PC-9 (cell line): ENCODE measurements around the gene C21orf91. TPM values are rescaled to one million over a fixed set of nuclear protein-coding genes. Genes with fewer than 3 reads are reported as not detected.
A peak's percentile ranks its signal among the peaks of the same experiment; 100 is the strongest.
"Not testable (repeated sequence)": the region's sequence is repeated elsewhere in the genome, so short reads cannot be mapped to it uniquely, and the experiment has no call there.

Experiments used
- BruUV-seq: library from RNA; stranded (reverse); fragments of 400-500 nt; replicated peaks from 2 replicates; lab custom pipeline; 2021; lab: Mats Ljungman, UMichigan
- CTCF ChIA-PET: fragments of 300-600 bp; sonication (Branson Sonifier 250); formaldehyde crosslinking; loops from one replicate; lab custom pipeline; 2022; ENCODE audit warnings: antibody characterized with exemption; lab: Charles Lee
- POLR2A ChIA-PET: fragments of 300-600 bp; sonication (Branson Sonifier 250); formaldehyde crosslinking; loops from one replicate; lab custom pipeline; 2022; ENCODE audit warnings: antibody characterized with exemption; ENCODE audit not compliant: unreplicated experiment; lab: Charles Lee
- DNase-seq, 2 experiments: peaks; one replicate each; pipeline versions ENCODE4 v3.0.0 to v3.0.0-alpha.2; 2015 to 2022; ENCODE audit warnings: mixed read lengths in 1 of 2
- H2AFZ ChIP-seq: fragments of 200-600 bp; sonication (generic); 2 replicates; pipeline ENCODE4 v1.8.1; 2017; ENCODE audit warnings: antibody characterized with exemption
- H3F3A ChIP-seq: fragments of 200-600 bp; sonication (generic); 2 replicates; pipeline ENCODE4 v1.8.1; 2017; ENCODE audit warnings: antibody characterized with exemption, mild to moderate bottlenecking, low read depth; ENCODE audit not compliant: insufficient read depth
- H3K27ac ChIP-seq: fragments of 200-600 bp; sonication (generic); 2 replicates; pipeline ENCODE4 v1.6.1; 2016; ENCODE audit warnings: mixed run types
- H3K27me3 ChIP-seq: fragments of 200-600 bp; sonication (generic); 2 replicates; pipeline ENCODE4 v1.6.1; 2016; ENCODE audit warnings: low read depth, mixed run types; ENCODE audit not compliant: insufficient read depth
- H3K36me3 ChIP-seq: fragments of 200-600 bp; sonication (generic); 2 replicates; pipeline ENCODE4 v1.6.1; 2016; ENCODE audit warnings: low read depth, mixed run types
- H3K4me1 ChIP-seq: fragments of 200-600 bp; sonication (generic); replicated peaks from 2 replicates; pipeline ENCODE4 v1.6.1; 2016; ENCODE audit warnings: mixed run types; ENCODE audit not compliant: insufficient read depth
- H3K4me2 ChIP-seq: fragments of 200-600 bp; sonication (generic); 2 replicates; pipeline ENCODE4 v1.6.1; 2017; ENCODE audit warnings: mixed run types
- H3K4me3 ChIP-seq: fragments of 200-600 bp; sonication (generic); 2 replicates; pipeline ENCODE4 v1.6.1; 2016; ENCODE audit warnings: mixed run types
- H3K79me2 ChIP-seq: fragments of 200-600 bp; sonication (generic); 2 replicates; pipeline ENCODE4 v1.6.1; 2017; ENCODE audit warnings: low read depth, mixed run types
- H3K9me2 ChIP-seq: fragments of 200-600 bp; sonication (generic); 2 replicates; pipeline ENCODE4 v1.8.1; 2017; ENCODE audit warnings: mild to moderate bottlenecking; ENCODE audit not compliant: insufficient read depth
- H3K9me3 ChIP-seq: fragments of 200-600 bp; sonication (generic); 2 replicates; pipeline ENCODE4 v1.8.1; 2016; ENCODE audit warnings: low read depth; ENCODE audit not compliant: insufficient read depth
- H4K20me1 ChIP-seq: fragments of 200-600 bp; sonication (generic); 2 replicates; pipeline ENCODE4 v1.8.1; 2017; ENCODE audit not compliant: insufficient read depth
- EZH2 ChIP-seq: fragments of 200-600 bp; sonication (generic); IDR thresholded peaks from 2 replicates; pipeline ENCODE4 v1.8.0; 2017; ENCODE audit warnings: antibody characterized with exemption, low read depth
- intact Hi-C: fragments of 100-400 bp; cut with micrococcal nuclease; formaldehyde crosslinking; loops from one replicate; pipeline ENCODE4 v1.10.0; 2022; ENCODE audit not compliant: unreplicated experiment
- total RNA-seq: library from RNA; stranded (reverse); gene quantifications from 2 replicates; pipeline ENCODE4 v1.2.3, GENCODE V29; 2021
- TF ChIP-seq, protein P1 (sequence below): fragments of 200-600 bp; sonication (generic); conservative IDR thresholded peaks from 2 replicates; pipeline ENCODE4 v1.6.1; 2017; ENCODE audit warnings: mixed run types, antibody characterized with exemption, mild to moderate bottlenecking, moderate library complexity

The C21orf91 gene
- total RNA-seq, 1 experiment from 2014 or later = 15.5 TPM

DNA sequence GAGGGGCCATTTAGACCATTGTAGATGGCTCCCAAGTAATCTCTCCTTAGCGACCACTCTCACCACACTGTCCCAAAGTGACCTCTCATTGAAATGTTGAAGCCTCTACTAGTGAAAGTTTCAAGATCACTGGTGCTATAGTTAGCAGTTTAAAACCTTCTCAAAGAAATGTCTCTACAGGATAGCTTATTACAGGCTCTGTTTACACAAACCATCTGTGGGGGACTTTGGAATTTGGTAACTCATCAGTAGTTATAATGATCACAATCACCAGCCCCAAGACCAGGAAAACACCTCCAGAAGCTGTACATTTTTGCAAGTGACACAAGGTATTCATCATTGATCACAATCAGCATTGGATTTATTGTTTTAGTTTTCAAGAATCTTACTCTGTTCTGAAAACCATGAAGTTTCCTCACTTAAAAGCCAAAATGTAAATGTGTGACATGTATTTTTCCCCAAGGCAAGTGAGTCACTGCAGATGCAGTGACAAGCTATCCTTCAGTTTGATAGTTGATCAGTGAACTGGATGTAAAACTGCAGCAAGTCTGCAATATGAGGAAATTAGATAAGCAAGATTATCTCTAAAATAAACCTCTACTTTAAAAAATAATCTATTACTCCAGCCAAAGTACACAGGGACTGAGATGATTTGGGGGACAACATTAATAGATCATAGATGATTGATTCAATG lies 41.9 kb downstream of the C21orf91 start:
- BruUV-seq = no TSS peak
- H3K36me3 ChIP-seq = no peaks in the 10 kb centered on the region
- no peak overlapping the region for H3K4me3 ChIP-seq
- H4K20me1 ChIP-seq = no peaks in the 10 kb centered on the region
- TF ChIP-seq, protein P1, sequence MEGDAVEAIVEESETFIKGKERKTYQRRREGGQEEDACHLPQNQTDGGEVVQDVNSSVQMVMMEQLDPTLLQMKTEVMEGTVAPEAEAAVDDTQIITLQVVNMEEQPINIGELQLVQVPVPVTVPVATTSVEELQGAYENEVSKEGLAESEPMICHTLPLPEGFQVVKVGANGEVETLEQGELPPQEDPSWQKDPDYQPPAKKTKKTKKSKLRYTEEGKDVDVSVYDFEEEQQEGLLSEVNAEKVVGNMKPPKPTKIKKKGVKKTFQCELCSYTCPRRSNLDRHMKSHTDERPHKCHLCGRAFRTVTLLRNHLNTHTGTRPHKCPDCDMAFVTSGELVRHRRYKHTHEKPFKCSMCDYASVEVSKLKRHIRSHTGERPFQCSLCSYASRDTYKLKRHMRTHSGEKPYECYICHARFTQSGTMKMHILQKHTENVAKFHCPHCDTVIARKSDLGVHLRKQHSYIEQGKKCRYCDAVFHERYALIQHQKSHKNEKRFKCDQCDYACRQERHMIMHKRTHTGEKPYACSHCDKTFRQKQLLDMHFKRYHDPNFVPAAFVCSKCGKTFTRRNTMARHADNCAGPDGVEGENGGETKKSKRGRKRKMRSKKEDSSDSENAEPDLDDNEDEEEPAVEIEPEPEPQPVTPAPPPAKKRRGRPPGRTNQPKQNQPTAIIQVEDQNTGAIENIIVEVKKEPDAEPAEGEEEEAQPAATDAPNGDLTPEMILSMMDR = no peak
- no peak for TF ChIP-seq EZH2
- ChIA-PET POLR2A (no interaction called here), CTCF (no interaction called here)
- H3K79me2 ChIP-seq = no peaks in the 10 kb centered on the region
- no peak overlapping the region for H3K27ac ChIP-seq
- peak in 1 of 2 experiments; percentile 56 for DNase-seq
- no peaks in the 10 kb centered on the region for H3K9me2 ChIP-seq
- H2AFZ ChIP-seq = no peak overlapping the region
- H3F3A ChIP-seq = no peaks in the 10 kb centered on the region; the same call in 1 of the 2 replicates
- no peaks in the 10 kb centered on the region for H3K9me3 ChIP-seq
- H3K27me3 ChIP-seq = no peaks in the 10 kb centered on the region
- intact Hi-C loops = no loop called here
- H3K4me1 ChIP-seq = no peaks in the 10 kb centered on the region; the same call in 1 of the 2 replicates
- H3K4me2 ChIP-seq = no peak overlapping the region

GRCh38 chr21:17775431-17776126 lies 43.6 kb downstream of the C21orf91 start:
- no TSS peak for BruUV-seq
- Histone ChIP-seq H2AFZ (no peak overlapping the region), H3K9me2 (no peaks in the 10 kb centered on the region), H3K4me3 (no peak overlapping the region), H3K9me3 (0 out of 2 replicates have a peak, but pooled peaks cover 5% of the 10 kb centered on the region), H3K4me2 (no peak overlapping the region), H3K27me3 (no peaks in the 10 kb centered on the region), H4K20me1 (no peaks in the 10 kb centered on the region), H3K79me2 (no peaks in the 10 kb centered on the region), H3K4me1 (no peaks in the 10 kb centered on the region; the same call in 1 of the 2 replicates), H3K27ac (no peak overlapping the region), H3K36me3 (no peaks in the 10 kb centered on the region), H3F3A (no peaks in the 10 kb centered on the region; the same call in 1 of the 2 replicates)
- DNase-seq = no peak
- CTCF ChIA-PET = no interaction called here
- TF ChIP-seq EZH2 = no peak
- TF ChIP-seq, protein P1 = no peak
- POLR2A ChIA-PET = no interaction called here
- intact Hi-C loops = no loop called here

DNA sequence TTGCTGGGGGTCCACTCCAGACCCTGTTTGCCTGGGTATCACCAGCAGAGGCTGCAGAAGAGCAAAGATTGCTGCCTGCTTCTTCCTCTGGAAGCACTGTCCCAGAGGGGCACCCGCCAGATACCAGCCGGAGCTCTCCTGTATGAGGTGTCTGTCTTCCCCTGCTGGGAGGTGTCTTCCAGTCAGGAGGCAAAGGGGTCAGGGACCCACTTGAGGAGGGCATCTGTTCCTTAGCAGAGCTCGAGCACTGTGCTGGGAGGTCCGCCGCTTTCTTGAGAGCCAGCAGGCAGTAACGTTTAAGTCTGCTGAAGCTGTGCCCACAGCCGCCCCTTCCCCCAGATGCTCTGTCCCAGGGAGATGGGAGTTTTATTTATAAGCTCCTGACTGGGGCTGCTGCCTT lies 44.1 kb downstream of the C21orf91 start:
- H3K9me2 ChIP-seq, H4K20me1 ChIP-seq, H3K36me3 ChIP-seq, DNase-seq, H3K4me3 ChIP-seq, H3K79me2 ChIP-seq, intact Hi-C loops, H3K4me2 ChIP-seq, H3K9me3 ChIP-seq, H3F3A ChIP-seq, POLR2A ChIA-PET, H2AFZ ChIP-seq, CTCF ChIA-PET, H3K27me3 ChIP-seq, BruUV-seq, H3K4me1 ChIP-seq, H3K27ac ChIP-seq: not testable (repeated sequence)
